ENCODE results near the gene TMEM204.

GRCh38 chr16:1525871-1526607, 7.4 kb upstream of the TMEM204 start:
- TF ChIP-seq GATA3 (IDR thresholded peaks at IDR 0.05; ENCODE audit: low read depth, low read length) (no peak), GATA2 (IDR thresholded peaks at IDR 0.05; ENCODE audit: low read depth, low read length) (no peak)
